ENCODE data around the gene USP2. TPM values are rescaled to one million over a fixed set of nuclear protein-coding genes. Genes with fewer than 3 reads are reported as not detected.

Gene USP2
- total RNA-seq, 1 donor from 2014 or later, result 13.2 TPM

DNA sequence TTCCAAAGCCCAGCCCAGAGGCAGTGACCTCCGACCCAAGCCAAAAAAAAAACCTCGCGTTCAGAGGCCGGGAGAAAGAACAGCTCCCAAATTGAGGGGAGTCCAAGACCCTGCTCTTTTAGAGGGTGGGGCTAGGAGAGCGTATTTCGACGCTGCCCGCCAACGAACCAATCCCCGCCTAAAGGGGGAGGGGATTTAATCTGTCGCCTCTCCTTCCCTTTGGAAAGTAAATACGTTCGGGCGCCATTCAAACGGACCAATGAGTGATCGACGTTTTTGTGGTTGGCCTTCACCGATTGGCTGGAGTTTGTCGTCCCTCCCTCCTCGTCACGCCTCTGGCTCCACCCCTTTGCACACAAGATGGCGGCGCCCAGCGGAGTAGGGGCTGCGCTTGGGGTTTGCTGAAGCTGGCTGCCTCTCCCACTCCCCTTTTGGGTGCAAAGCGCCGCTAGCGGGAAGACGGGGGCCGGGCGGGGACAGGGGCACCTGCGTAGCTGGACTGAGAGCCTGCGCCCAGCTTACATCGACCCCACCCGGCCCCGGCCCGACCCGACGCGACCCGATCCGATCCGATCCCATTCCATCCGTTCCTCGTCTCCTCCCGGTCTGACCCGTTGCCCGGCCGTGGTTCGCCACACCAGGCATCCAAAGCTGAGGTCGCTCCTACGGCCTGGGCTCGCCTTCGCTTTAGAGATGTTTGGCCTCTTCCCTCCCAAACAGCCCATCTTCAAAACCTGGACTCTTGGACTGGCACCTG lies 47.1 kb downstream of the USP2 start, which contains the start of gene RNF26:
RNF26 (plus strand) TSS at position 354 of the 757 bp plus-strand sequence. CDS start 596 bp downstream, outside the sequence.
- H3K4me3 Mint-ChIP-seq, result peak within 1 kb of the TSS; percentile 99
- peak; percentile 88 to 93 for DNase-seq (ENCODE audit: low spot score in 2 of 2, unreplicated experiment in 2 of 2)
- peaks cover 44% of the 10 kb centered on the region for H3K4me1 Mint-ChIP-seq
- H3K27me3 Mint-ChIP-seq (ENCODE audit: low read depth), result peaks cover 12% of the 10 kb centered on the region
- peak within 1 kb of the TSS; percentile 100 for H3K27ac Mint-ChIP-seq
- TF ChIP-seq, protein P1, sequence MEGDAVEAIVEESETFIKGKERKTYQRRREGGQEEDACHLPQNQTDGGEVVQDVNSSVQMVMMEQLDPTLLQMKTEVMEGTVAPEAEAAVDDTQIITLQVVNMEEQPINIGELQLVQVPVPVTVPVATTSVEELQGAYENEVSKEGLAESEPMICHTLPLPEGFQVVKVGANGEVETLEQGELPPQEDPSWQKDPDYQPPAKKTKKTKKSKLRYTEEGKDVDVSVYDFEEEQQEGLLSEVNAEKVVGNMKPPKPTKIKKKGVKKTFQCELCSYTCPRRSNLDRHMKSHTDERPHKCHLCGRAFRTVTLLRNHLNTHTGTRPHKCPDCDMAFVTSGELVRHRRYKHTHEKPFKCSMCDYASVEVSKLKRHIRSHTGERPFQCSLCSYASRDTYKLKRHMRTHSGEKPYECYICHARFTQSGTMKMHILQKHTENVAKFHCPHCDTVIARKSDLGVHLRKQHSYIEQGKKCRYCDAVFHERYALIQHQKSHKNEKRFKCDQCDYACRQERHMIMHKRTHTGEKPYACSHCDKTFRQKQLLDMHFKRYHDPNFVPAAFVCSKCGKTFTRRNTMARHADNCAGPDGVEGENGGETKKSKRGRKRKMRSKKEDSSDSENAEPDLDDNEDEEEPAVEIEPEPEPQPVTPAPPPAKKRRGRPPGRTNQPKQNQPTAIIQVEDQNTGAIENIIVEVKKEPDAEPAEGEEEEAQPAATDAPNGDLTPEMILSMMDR (IDR thresholded peaks at IDR 0.05; ENCODE audit: unreplicated experiment), result no peak
- peaks cover 5% of the 10 kb centered on the region for H3K36me3 Mint-ChIP-seq
- H3K9me3 Mint-ChIP-seq, result no peaks in the 10 kb centered on the region

DNA sequence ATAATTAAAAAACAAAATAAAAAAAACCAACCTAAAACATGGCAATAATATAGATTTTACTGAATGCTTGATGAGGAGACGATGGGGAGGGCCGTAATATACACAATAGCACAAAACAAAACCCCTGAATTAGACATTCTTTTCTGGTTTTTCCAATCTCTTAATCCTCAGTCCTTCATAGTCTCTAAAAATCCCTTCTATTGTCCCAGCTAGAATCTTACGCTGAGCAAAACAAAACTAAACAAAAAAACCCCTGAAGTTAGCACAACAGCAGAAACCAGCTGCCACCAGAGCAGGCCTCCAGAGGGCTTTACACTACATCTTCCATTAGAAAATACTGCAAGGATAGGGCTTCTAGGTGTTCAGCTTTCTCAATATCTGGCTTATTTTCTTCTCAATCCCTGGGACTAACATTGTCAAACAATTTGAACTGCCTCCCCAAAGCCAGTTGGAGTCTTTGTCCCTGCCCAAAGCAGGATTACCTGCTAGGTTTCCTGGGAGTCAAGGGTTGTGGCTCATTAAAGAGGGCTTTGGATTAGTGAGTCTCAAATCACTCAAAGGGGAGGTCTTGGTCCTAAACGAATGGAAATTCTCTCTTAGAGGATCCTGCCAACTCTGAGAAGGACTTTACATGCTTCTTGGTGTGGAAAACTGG lies 49.3 kb downstream of the USP2 start:
- Mint-ChIP-seq H3K36me3 (peaks cover 5% of the 10 kb centered on the region), H3K4me1 (peaks cover 23% of the 10 kb centered on the region), H3K27ac (no peak overlapping the region), H3K9me3 (no peaks in the 10 kb centered on the region), H3K27me3 (ENCODE audit: low read depth) (peaks cover 1% of the 10 kb centered on the region), H3K4me3 (no peak overlapping the region)
- TF ChIP-seq, protein P1 (IDR thresholded peaks at IDR 0.05; ENCODE audit: unreplicated experiment), result no peak
- DNase-seq (ENCODE audit: low spot score in 2 of 2, unreplicated experiment in 2 of 2), result no peak

DNA sequence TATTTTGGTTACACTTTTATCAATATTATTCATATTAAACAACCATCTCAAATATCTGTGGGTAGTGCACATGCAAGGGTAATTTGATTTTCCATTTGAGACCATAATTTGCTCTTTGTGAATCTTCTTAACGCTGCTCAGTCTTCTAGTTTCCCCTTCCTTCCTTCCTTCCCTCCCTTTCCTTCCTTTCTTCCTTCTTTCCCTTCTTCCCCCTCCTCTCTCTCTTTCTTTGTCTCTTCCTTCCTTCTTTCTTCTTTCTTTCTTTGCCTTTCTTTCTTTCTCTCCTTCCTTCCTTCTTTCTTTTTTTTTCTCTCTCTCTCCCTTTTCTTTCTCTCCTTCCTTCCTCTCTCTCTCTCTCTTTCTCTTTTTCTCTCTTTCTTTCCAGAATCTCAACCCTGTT lies 51.3 kb downstream of the USP2 start:
- Mint-ChIP-seq H3K4me3 (no peak overlapping the region), H3K27ac (no peak overlapping the region)

DNA sequence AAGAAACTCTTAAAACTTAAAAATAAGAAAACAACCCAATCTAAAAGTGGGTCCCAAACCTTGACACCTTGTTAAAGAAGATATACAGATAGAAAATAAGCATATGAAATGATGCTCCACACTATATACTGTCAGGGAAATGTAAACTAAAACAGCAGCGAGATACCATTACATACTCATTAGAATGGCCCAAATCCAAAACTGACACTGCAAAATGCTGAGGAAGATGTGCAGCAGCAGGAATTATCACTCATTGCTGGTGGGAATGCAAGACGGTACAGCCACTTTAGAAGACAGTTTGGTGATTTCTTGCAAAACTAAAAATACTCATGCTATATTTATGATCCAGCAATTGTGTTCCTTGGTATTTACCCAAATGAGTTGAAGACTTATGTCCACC lies 52.2 kb downstream of the USP2 start:
- Mint-ChIP-seq H3K4me1 (peaks cover 2% of the 10 kb centered on the region), H3K9me3 (no peaks in the 10 kb centered on the region), H3K4me3 (no peak overlapping the region), H3K27ac (no peak overlapping the region), H3K27me3 (ENCODE audit: low read depth) (peaks cover 1% of the 10 kb centered on the region), H3K36me3 (no peaks in the 10 kb centered on the region)
- TF ChIP-seq, protein P1 (IDR thresholded peaks at IDR 0.05; ENCODE audit: unreplicated experiment), result no peak
- DNase-seq (ENCODE audit: low spot score in 2 of 2, unreplicated experiment in 2 of 2), result no peak

More for the DNA sequence above, 51.3 kb downstream of the USP2 start:
- TF ChIP-seq, protein P1 (IDR thresholded peaks at IDR 0.05; ENCODE audit: unreplicated experiment), result no peak
- Mint-ChIP-seq H3K27me3 (ENCODE audit: low read depth) (peaks cover 1% of the 10 kb centered on the region), H3K36me3 (no peaks in the 10 kb centered on the region), H3K4me1 (peaks cover 8% of the 10 kb centered on the region), H3K9me3 (no peaks in the 10 kb centered on the region)
- no peak for DNase-seq (ENCODE audit: low spot score in 2 of 2, unreplicated experiment in 2 of 2)

DNA sequence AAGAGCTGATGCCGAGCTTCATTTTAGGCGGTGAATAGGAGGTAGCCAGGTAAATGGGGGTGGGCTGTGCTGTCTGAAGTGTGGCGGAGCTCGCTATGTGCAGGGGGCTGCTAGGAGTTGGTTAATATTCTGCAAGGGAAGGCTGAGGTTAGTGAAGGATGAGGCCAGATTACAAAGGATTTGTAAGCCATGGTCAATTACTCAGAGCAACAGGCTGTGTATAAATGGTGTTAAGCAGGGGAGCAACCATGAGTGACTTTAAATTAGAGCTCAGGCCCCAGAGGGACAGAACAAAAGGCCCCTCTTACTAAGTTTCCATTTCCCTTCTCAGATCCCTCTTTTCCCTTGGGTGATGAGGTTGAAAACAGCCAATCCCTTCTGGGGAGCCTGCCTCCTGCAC lies 57.3 kb downstream of the USP2 start:
- Mint-ChIP-seq H3K4me1 (peaks cover 25% of the 10 kb centered on the region), H3K4me3 (no peak overlapping the region), H3K9me3 (no peaks in the 10 kb centered on the region), H3K27me3 (ENCODE audit: low read depth) (no peaks in the 10 kb centered on the region), H3K36me3 (no peaks in the 10 kb centered on the region), H3K27ac (peak overlapping the region; percentile 76)
- DNase-seq (ENCODE audit: low spot score in 2 of 2, unreplicated experiment in 2 of 2), result no peak
- TF ChIP-seq, protein P1 (IDR thresholded peaks at IDR 0.05; ENCODE audit: unreplicated experiment), result no peak

Measured in mesothelial cell of epicardium (in vitro differentiated cells).